CD4-positive, alpha-beta T cell treated with Interleukin-10 for 1 hour (primary cell): ENCODE results near the gene MYO5B.

Source experiments
- DNase-seq: peaks from one replicate; pipeline ENCODE4 v3.0.0-alpha.2; 2020

MYO5B gene

GRCh38 chr18:50006470-50007046 is 188.4 kb downstream of the MYO5B start:
- DNase-seq, result no peak

GRCh38 chr18:50004013-50004412 is 190.9 kb downstream of the MYO5B start:
- no peak for DNase-seq

DNA sequence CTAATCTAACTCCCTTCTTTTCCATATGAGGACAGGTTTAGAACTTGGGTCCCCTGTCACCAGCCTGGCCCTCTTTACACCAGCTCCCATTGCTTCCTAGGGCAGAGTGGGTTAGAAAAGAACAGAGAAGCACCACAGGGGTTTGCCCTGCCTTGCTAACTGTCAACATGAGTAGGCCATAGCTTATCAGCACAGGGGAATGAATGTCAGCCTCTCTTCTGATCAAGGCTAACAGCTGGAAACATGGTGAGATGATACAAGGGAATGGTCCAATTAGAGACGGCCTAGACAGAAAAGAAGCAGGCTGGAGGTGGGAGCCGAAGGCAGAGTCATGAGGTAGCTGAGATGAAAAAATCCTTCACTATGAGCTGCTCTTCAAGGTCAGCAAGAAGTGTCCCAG is 192.2 kb downstream of the MYO5B start:
- DNase-seq, result no peak

- no peak for DNase-seq
Observed at GRCh38 chr18:50000227-50000626, 194.7 kb downstream of the MYO5B start.

DNA sequence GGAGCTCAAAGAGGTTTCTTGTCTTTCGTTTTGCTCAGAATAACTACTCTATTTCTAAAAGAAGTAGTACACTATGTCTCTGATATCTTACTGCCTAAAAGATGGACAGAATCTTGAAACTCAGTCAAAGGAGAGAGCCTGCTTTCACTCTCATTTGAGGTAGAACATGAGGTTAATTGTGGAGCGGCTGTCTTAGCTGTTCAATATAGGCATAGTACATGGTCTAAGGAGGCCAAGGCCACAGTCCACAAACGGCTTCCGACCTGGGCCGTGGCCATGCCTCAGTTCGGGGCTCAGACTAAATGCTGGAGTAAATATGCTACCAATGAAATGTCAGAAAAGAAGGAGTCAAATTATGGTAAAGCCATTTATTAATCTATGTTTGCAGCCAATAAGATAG is 195.8 kb downstream of the MYO5B start:
- DNase-seq, result no peak

- DNase-seq, result no peak
Observed at GRCh38 chr18:49997558-49997957, 197.4 kb downstream of the MYO5B start.

GRCh38 chr18:49994410-49994809 is 200.5 kb downstream of the MYO5B start:
- no peak for DNase-seq

GRCh38 chr18:49993299-49993698 is 201.6 kb downstream of the MYO5B start:
- DNase-seq, result no peak

DNA sequence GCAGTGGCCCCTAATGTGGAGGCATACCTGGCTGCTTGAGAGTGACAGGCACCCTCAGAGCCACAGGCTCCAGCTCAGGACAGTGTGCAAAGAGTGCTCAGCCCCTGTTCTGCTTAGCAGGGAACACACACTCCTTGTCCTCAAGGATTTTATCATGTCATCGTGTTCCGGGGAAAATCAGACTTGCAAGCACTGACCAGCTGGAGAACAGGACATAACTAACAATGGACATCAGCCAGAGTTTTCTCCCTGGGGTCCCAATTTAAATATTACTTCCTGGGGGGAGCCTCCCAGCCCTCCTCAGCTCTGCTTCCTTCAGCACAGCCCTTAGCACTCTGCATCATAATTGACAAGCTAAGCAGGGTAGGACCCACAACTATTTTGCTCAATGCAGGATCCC is 206.2 kb downstream of the MYO5B start:
- no peak for DNase-seq

DNA sequence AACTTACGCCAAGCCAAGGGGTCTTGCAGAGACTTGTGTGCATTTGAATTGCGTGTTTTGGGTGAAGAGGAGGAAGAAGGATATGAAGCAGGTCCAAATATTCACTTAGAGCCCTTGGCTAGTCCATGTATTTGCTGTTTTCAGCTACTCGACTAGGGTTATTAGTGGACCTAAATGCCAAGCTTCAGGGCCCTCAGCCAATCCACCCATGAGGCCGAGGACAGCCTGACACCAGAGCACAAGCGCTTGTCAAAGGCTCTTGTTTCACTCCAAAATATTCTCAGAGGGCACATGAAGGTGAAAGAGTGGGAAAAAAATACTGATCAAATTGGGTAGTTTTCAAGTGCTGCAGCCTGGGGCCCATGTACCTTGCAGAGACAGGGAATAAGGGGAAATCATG is 206.8 kb downstream of the MYO5B start:
- DNase-seq, result no peak

DNA sequence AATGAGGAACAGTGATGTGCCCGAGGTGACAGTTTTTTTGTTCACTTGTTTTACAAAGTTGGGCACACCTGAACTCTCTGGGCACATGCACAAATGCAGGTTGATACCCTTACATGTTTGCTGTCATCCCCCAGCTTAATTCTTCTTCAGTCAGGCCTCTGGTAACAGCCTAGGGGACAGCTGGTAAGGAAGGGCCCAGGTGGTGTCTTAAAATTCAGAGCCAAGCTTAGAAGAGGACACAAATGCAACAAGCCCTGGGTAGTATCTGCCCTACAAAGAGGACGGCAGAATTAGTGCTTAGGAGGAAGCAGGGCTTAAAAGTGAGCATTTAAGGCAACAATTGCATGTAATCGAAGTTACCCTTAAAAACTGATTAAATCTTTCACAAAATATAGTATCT is 209.7 kb downstream of the MYO5B start:
- no peak for DNase-seq

DNA sequence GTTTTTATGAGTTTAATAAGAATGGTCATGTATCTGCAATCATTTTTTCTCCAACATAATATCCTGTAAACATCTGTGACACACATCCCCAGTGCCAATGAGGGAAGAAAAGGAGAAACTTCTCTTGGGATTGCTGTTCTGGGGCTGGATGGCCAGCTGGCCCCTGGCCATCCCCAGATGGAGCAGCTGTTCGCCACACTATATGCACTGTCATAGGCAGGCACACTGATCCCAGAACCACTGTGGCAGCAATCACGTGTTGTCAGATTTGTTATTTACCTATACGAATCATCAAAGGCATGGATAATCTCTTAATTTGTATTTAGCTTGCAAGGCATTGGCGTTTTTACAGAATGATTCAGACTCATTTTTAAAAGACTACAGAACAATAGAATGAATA is 214.1 kb downstream of the MYO5B start:
- DNase-seq, result no peak

GRCh38 chr18:49976795-49977560 is 218.0 kb downstream of the MYO5B start:
- no peak for DNase-seq

DNA sequence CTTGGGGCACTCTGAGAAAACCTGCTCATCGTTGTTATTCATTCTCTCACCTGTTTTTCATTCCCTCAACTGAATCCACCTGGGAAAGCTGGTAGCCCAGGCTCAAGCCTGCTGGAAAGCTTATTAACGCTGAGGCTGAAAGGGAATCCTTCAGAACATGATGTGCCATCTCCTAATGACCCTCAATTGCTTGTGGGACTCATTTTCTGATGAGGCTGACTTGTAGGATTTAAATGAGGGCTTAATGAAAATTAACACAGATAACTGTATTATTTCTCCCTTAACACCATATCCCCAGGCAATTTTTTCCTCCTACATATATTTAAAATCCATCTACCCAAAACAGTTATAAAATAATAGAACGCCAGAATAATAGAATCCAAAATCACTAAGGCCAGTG is 218.9 kb downstream of the MYO5B start:
- no peak for DNase-seq

GRCh38 chr18:49974079-49974478 is 220.9 kb downstream of the MYO5B start:
- no peak for DNase-seq

- no peak for DNase-seq
Observed at GRCh38 chr18:49973592-49973991, 221.4 kb downstream of the MYO5B start.

- no peak for DNase-seq
Observed at GRCh38 chr18:49972535-49972934, 222.4 kb downstream of the MYO5B start.

DNA sequence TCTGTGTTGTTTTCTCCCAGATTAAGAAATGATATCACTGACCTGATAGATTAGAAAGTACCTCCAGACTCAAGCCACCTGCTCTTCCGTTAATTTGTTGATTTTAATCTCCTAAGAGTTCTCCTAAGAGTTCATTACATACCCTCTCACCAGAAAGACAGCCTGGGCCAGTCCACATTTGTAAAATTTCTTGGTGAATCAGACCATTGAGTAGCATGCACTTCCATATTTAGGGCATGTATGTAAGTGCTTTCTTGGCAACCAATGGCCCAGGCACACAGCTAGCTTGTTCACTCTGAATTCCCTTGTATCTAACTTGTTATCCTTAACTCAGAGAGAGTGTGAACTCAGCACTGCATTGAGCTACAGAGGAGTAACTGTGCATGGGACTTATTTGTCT is 223.5 kb downstream of the MYO5B start:
- DNase-seq, result no peak

DNA sequence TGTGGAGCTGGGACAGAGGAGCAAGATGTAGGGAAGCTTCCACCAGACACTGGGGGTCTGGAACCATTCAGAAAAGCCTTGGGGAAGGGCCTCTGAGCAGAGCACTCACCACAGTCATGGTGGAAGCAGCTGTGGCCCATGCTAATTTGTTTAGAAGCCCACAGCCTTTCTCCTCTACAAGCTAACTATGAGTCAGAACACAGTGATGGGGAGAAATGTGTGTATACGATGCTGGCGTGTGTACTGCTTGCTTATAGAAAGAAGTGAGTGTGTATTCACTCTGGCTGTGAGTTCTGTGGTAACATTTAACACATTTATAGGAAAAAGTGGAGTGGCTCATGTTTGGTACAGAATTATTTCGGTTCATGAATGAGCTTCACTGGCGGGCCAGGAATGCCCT is 224.6 kb downstream of the MYO5B start:
- no peak for DNase-seq

DNA sequence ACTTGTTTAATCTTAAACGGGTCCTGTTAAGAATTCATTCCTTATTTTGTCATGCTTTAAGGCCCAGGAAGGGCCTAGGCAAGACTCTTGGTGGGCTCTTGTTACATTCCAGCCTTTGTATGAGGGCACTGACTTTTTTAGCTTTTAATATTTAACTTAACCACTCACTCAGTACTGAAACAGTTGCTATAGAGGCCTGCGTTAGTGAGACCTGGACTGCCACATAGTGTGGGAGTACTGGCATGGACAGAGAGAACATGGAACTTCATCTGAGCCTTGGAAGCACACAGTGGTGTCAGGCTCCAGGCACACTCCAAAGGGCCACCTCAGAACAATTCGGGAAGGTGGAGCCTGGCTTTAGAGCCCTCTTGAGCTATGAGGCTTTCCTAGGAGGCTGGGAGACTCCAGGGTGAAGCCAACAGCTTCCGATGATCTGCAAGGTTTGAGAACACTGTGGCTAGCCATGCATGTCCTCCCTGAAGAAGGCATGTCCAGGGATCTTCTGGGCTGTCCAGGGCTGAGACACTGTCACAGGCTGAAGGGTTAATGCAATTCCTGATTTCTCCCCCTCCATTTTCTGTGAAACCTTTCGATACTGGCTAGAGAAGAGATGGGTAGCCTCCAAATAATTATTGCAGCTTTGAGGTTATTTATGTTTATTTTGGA is 226.2 kb downstream of the MYO5B start:
- DNase-seq, result no peak

GRCh38 chr18:49967636-49968313 is 227.2 kb downstream of the MYO5B start:
- DNase-seq, result no peak

GRCh38 chr18:49967171-49967570 is 227.8 kb downstream of the MYO5B start:
- no peak for DNase-seq

GRCh38 chr18:49966090-49966489 is 228.9 kb downstream of the MYO5B start:
- no peak for DNase-seq

DNA sequence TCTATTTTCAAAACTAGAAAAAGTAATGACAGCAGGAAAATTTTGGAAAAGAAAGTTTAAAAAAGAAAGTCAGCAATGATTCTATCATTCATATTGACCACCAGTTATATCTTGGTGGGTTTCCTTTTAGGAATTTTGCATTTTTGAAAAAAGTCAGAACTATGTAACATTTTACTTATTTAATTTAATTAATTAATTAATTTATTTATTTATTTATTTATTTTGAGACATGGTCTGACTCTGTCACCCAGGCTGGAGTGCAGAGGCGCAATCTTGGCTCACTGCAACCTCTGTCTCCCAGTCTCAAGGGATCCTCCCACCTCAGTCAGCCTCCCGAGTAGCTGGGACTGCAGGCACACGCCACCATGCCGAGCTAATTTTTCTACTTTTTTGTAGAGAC is 231.7 kb downstream of the MYO5B start:
- DNase-seq, result no peak
